Bone marrow (tissue), 2 donors: ENCODE measurements around the gene CACNA2D3.

ENCODE experiments used
- DNase-seq, 2 donors: peaks; one replicate each; lab custom pipeline; 2025; lab: John Stamatoyannopoulos, UW

Gene CACNA2D3

GRCh38 chr3:54745843-54746242, 623.5 kb downstream of the CACNA2D3 start:
- DNase-seq: no peak

- no peak for DNase-seq
Observed at GRCh38 chr3:54746722-54747121, 624.4 kb downstream of the CACNA2D3 start.

- DNase-seq: no peak
Observed at GRCh38 chr3:54755756-54756155, 633.4 kb downstream of the CACNA2D3 start.

GRCh38 chr3:54756330-54756731, 634.0 kb downstream of the CACNA2D3 start:
- no peak for DNase-seq

- no peak for DNase-seq
Observed at GRCh38 chr3:54758461-54758860, 636.1 kb downstream of the CACNA2D3 start.

GRCh38 chr3:54759166-54759565, 636.8 kb downstream of the CACNA2D3 start:
- no peak for DNase-seq

GRCh38 chr3:54760201-54760600, 637.8 kb downstream of the CACNA2D3 start:
- DNase-seq: no peak

GRCh38 chr3:54761637-54762036, 639.3 kb downstream of the CACNA2D3 start:
- DNase-seq: no peak

- DNase-seq: no peak
Observed at GRCh38 chr3:54764911-54765310, 642.6 kb downstream of the CACNA2D3 start.

GRCh38 chr3:54771050-54771449, 648.7 kb downstream of the CACNA2D3 start:
- no peak for DNase-seq

GRCh38 chr3:54772051-54772450, 649.7 kb downstream of the CACNA2D3 start:
- DNase-seq: no peak

GRCh38 chr3:54772746-54773145, 650.4 kb downstream of the CACNA2D3 start:
- DNase-seq: no peak

- no peak for DNase-seq
Observed at GRCh38 chr3:54773271-54773670, 650.9 kb downstream of the CACNA2D3 start.

- no peak for DNase-seq
Observed at GRCh38 chr3:54776601-54777000, 654.2 kb downstream of the CACNA2D3 start.

GRCh38 chr3:54777141-54777540, 654.8 kb downstream of the CACNA2D3 start:
- DNase-seq: no peak

GRCh38 chr3:54780336-54780735, 658.0 kb downstream of the CACNA2D3 start:
- no peak for DNase-seq

- DNase-seq: no peak
Observed at GRCh38 chr3:54781728-54782127, 659.4 kb downstream of the CACNA2D3 start.

- no peak for DNase-seq
Observed at GRCh38 chr3:54783611-54784010, 661.3 kb downstream of the CACNA2D3 start.

GRCh38 chr3:54784021-54784420, 661.7 kb downstream of the CACNA2D3 start:
- no peak for DNase-seq

GRCh38 chr3:54785976-54786375, 663.6 kb downstream of the CACNA2D3 start:
- no peak for DNase-seq

GRCh38 chr3:54790051-54790450, 667.7 kb downstream of the CACNA2D3 start:
- DNase-seq: no peak

- DNase-seq: no peak
Observed at GRCh38 chr3:54791501-54792156, 669.3 kb downstream of the CACNA2D3 start.

- no peak for DNase-seq
Observed at GRCh38 chr3:54792584-54792983, 670.2 kb downstream of the CACNA2D3 start.

- no peak for DNase-seq
Observed at GRCh38 chr3:54793171-54793570, 670.8 kb downstream of the CACNA2D3 start.
